Measurements from ENCODE around the gene CDKN1B.

GRCh38 chr12:12720052-12720451 is 2.9 kb downstream of the CDKN1B start:
- TF ChIP-seq CTCF (tag by site-specific recombination; IDR thresholded peaks at IDR 0.05) (no peak), ZNF274 (IDR thresholded peaks at IDR 0.05; ENCODE audit: low read length) (no peak), ZNF274 (tag by site-specific recombination; IDR thresholded peaks at IDR 0.05; ENCODE audit: borderline replicate concordance) (no peak), ZNF354C (tag by site-specific recombination; IDR thresholded peaks at IDR 0.05; ENCODE audit: borderline replicate concordance, low read depth) (no peak), ZNF501 (tag by site-specific recombination; IDR thresholded peaks at IDR 0.05) (no peak), ZNF398 (tag by site-specific recombination; IDR thresholded peaks at IDR 0.05) (no peak), KLF10 (tag by site-specific recombination; IDR thresholded peaks at IDR 0.05) (no peak), ZNF560 (tag by site-specific recombination; IDR thresholded peaks at IDR 0.05; ENCODE audit: borderline replicate concordance) (no peak), MYNN (tag by site-specific recombination; IDR thresholded peaks at IDR 0.05; ENCODE audit: borderline replicate concordance) (no peak), ZBTB21 (tag by site-specific recombination; IDR thresholded peaks at IDR 0.05) (no peak)
- TF ChIP-seq, protein P1, sequence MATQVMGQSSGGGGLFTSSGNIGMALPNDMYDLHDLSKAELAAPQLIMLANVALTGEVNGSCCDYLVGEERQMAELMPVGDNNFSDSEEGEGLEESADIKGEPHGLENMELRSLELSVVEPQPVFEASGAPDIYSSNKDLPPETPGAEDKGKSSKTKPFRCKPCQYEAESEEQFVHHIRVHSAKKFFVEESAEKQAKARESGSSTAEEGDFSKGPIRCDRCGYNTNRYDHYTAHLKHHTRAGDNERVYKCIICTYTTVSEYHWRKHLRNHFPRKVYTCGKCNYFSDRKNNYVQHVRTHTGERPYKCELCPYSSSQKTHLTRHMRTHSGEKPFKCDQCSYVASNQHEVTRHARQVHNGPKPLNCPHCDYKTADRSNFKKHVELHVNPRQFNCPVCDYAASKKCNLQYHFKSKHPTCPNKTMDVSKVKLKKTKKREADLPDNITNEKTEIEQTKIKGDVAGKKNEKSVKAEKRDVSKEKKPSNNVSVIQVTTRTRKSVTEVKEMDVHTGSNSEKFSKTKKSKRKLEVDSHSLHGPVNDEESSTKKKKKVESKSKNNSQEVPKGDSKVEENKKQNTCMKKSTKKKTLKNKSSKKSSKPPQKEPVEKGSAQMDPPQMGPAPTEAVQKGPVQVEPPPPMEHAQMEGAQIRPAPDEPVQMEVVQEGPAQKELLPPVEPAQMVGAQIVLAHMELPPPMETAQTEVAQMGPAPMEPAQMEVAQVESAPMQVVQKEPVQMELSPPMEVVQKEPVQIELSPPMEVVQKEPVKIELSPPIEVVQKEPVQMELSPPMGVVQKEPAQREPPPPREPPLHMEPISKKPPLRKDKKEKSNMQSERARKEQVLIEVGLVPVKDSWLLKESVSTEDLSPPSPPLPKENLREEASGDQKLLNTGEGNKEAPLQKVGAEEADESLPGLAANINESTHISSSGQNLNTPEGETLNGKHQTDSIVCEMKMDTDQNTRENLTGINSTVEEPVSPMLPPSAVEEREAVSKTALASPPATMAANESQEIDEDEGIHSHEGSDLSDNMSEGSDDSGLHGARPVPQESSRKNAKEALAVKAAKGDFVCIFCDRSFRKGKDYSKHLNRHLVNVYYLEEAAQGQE (tag by site-specific recombination; IDR thresholded peaks at IDR 0.05), result no peak
- TF ChIP-seq, protein P2, sequence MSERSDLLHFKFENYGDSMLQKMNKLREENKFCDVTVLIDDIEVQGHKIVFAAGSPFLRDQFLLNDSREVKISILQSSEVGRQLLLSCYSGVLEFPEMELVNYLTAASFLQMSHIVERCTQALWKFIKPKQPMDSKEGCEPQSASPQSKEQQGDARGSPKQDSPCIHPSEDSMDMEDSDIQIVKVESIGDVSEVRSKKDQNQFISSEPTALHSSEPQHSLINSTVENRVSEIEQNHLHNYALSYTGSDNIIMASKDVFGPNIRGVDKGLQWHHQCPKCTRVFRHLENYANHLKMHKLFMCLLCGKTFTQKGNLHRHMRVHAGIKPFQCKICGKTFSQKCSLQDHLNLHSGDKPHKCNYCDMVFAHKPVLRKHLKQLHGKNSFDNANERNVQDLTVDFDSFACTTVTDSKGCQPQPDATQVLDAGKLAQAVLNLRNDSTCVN (tag by site-specific recombination; optimal IDR thresholded peaks at IDR 0.05), result no peak

Data from HEK293 (cell line).